Measurements from ENCODE around the gene OR2J3.

GRCh38 chr6:29137724-29138123, 29.9 kb downstream of the OR2J3 start:
- TF ChIP-seq POLR2A (IDR thresholded peaks at IDR 0.05) (no peak), CTCF (IDR thresholded peaks at IDR 0.05) (no peak)
